BLaER1 treated with 17β-estradiol and CSF1 and Interleukin-3, amounts not matched to agents 10 nM and 100 nM (cell line): ENCODE data around the gene COX7A2.

Experiments used
- H3K27ac ChIP-seq, 11 experiments: shearing (Covaris generic); formaldehyde crosslinking; 2 replicates each; pipeline ENCODE4 v1.8.1; 2022
- H3K27me3 ChIP-seq, 11 experiments: shearing (Covaris generic); formaldehyde crosslinking; 2 replicates each; pipeline ENCODE4 v1.8.1; 2022
- H3K36me3 ChIP-seq, 11 experiments: shearing (Covaris generic); formaldehyde crosslinking; 2 replicates each; pipeline ENCODE4 v1.8.1; 2022
- H3K4me1 ChIP-seq, 10 experiments: shearing (Covaris generic); formaldehyde crosslinking; 2 replicates each; pipeline ENCODE4 v1.8.1; 2022
- H3K4me2 ChIP-seq, 11 experiments: shearing (Covaris generic); formaldehyde crosslinking; 2 replicates each; pipeline ENCODE4 v1.8.1; 2022
- H3K4me3 ChIP-seq, 10 experiments: shearing (Covaris generic); formaldehyde crosslinking; 2 replicates each; pipeline ENCODE4 v1.8.1; 2022
- H3K9ac ChIP-seq, 11 experiments: shearing (Covaris generic); formaldehyde crosslinking; 2 replicates each; pipeline ENCODE4 v1.8.1; 2022
- H3K9me3 ChIP-seq, 11 experiments: shearing (Covaris generic); formaldehyde crosslinking; replicated peaks in 1 of 11; 2 replicates each; pipeline ENCODE4 v1.8.1; 2022
- H4K20me1 ChIP-seq, 11 experiments: shearing (Covaris generic); formaldehyde crosslinking; 2 replicates each; pipeline ENCODE4 v1.8.1; 2022
- Cebpa-rat ChIP-seq, 11 experiments: shearing (Covaris generic); IDR thresholded peaks; 2 replicates each; pipeline ENCODE4 v1.8.1; 2022

Gene COX7A2

DNA sequence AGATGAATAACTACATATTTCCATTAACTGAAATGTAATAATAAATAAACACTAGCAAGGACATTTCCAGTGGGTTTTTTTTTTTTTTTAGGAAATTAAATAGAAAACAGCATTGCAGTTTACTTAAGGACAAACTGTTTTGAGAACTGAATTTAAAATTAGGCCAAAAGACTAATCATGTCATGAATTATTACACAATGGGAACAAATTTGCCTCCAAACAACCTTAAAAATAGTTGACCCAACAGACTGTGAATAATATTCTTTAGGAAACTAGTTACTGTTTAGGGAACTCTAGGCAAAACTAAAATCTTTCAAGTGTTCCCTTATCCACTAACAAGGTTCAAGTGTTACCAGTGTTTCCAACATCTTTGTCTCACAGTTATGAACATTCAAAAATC, 21.3 kb downstream of the COX7A2 start:
- H3K27ac ChIP-seq: no peak overlapping the region
- H3K4me3 ChIP-seq: no peak overlapping the region
- no peak for TF ChIP-seq Cebpa-rat (IDR thresholded peaks at IDR 0.05)
- no peaks in the 10 kb centered on the region for H4K20me1 ChIP-seq
- no peaks in the 10 kb centered on the region for H3K36me3 ChIP-seq
- H3K27me3 ChIP-seq: no peaks in the 10 kb centered on the region
- H3K9me3 ChIP-seq: no peaks in the 10 kb centered on the region
- H3K4me1 ChIP-seq: peaks cover 0 to 13% (median 0%) of the 10 kb centered on the region in 10 experiments; a peak in 6 of 20 replicates
- no peak overlapping the region for H3K4me2 ChIP-seq
- no peak overlapping the region for H3K9ac ChIP-seq

- no peaks in the 10 kb centered on the region for H3K36me3 ChIP-seq
- TF ChIP-seq Cebpa-rat (IDR thresholded peaks at IDR 0.05): no peak
- H3K4me3 ChIP-seq: no peak overlapping the region
- no peak overlapping the region for H3K9ac ChIP-seq
- H3K27me3 ChIP-seq: no peaks in the 10 kb centered on the region
- no peak overlapping the region for H3K4me2 ChIP-seq
- H3K27ac ChIP-seq: no peak overlapping the region
- H3K4me1 ChIP-seq: peaks cover 0 to 16% (median 0%) of the 10 kb centered on the region in 10 experiments; a peak in 6 of 20 replicates
- no peaks in the 10 kb centered on the region for H4K20me1 ChIP-seq
- H3K9me3 ChIP-seq: no peaks in the 10 kb centered on the region
Observed at GRCh38 chr6:75221116-75221515, 22.5 kb downstream of the COX7A2 start.

DNA sequence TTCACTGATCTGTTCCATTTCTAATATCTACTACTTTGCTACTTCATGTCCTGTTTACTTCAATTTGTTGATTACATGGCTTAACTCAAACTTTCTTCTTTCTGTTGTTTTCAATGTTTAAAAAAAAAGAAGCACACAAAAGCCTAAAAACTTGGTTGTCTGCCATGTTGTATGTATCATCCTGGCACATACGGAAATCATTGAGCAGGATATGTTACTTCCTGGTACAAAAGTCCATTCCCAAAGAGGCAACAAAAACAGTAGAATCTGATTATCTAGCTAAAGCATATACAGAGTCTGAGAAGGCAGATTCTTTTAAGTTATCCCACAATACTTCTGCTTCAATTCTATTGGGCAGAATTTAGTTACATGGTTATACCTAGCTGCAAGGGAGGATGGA, 23.2 kb downstream of the COX7A2 start:
- no peak overlapping the region for H3K27ac ChIP-seq
- H3K9me3 ChIP-seq: no peaks in the 10 kb centered on the region
- no peaks in the 10 kb centered on the region for H3K36me3 ChIP-seq
- H4K20me1 ChIP-seq: no peaks in the 10 kb centered on the region
- no peak overlapping the region for H3K9ac ChIP-seq
- H3K4me1 ChIP-seq: peaks cover 0 to 16% (median 0%) of the 10 kb centered on the region in 10 experiments; a peak in 6 of 20 replicates
- no peak overlapping the region for H3K4me3 ChIP-seq
- no peaks in the 10 kb centered on the region for H3K27me3 ChIP-seq
- H3K4me2 ChIP-seq: no peak overlapping the region
- TF ChIP-seq Cebpa-rat (IDR thresholded peaks at IDR 0.05): no peak

- Histone ChIP-seq H4K20me1 (no peaks in the 10 kb centered on the region), H3K27ac (no peak overlapping the region), H3K36me3 (no peaks in the 10 kb centered on the region), H3K9ac (no peak overlapping the region), H3K4me2 (no peak overlapping the region), H3K4me1 (peaks cover 0 to 16% (median 0%) of the 10 kb centered on the region in 10 experiments; a peak in 6 of 20 replicates), H3K9me3 (no peaks in the 10 kb centered on the region), H3K27me3 (no peaks in the 10 kb centered on the region), H3K4me3 (no peak overlapping the region)
- TF ChIP-seq Cebpa-rat (IDR thresholded peaks at IDR 0.05): no peak
Observed at GRCh38 chr6:75219263-75219662, 24.3 kb downstream of the COX7A2 start.

DNA sequence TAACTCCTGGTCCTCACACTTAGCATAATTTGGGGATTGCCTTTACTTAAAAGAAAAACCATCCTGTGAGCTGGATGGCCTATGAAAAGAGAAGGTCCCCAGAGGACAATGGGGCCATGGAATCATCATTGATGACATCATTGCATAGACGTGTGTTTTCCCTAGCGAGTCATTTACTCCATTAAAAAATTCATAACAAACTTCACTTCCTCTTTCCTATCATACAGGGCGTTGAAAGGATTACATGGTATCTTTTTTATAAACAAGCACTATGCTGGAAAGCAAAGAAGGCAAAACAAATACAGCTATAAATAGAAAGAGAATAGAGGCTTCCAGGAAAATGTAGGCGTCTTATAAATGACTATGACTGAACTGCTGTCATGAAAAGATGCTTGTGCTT, 26.4 kb downstream of the COX7A2 start:
- Histone ChIP-seq H3K9me3 (no peaks in the 10 kb centered on the region), H3K4me3 (no peak overlapping the region), H3K27ac (peak overlapping the region in 2 of 11 experiments; percentile 37 to 52; a peak in 3 of 22 replicates), H3K36me3 (no peaks in the 10 kb centered on the region), H4K20me1 (no peaks in the 10 kb centered on the region), H3K9ac (no peak overlapping the region), H3K27me3 (no peaks in the 10 kb centered on the region), H3K4me1 (peaks cover 0 to 25% (median 7%) of the 10 kb centered on the region in 10 experiments; a peak in 13 of 20 replicates), H3K4me2 (peak overlapping the region in 2 of 11 experiments; percentile 51 to 53; a peak in 3 of 22 replicates)
- no peak for TF ChIP-seq Cebpa-rat (IDR thresholded peaks at IDR 0.05)

- no peaks in the 10 kb centered on the region for H4K20me1 ChIP-seq
- no peak overlapping the region for H3K9ac ChIP-seq
- H3K27ac ChIP-seq: no peak overlapping the region
- no peaks in the 10 kb centered on the region for H3K9me3 ChIP-seq
- H3K4me3 ChIP-seq: no peak overlapping the region
- no peak for TF ChIP-seq Cebpa-rat (IDR thresholded peaks at IDR 0.05)
- H3K4me2 ChIP-seq: no peak overlapping the region
- peaks cover 0 to 28% (median 11%) of the 10 kb centered on the region in 10 experiments; a peak in 14 of 20 replicates for H3K4me1 ChIP-seq
- no peaks in the 10 kb centered on the region for H3K36me3 ChIP-seq
- H3K27me3 ChIP-seq: no peaks in the 10 kb centered on the region
Observed at GRCh38 chr6:75215291-75215690, 28.3 kb downstream of the COX7A2 start.

GRCh38 chr6:75213732-75214131, 29.9 kb downstream of the COX7A2 start:
- peaks cover under 1 to 2% (median 1%) of the 10 kb centered on the region in 11 experiments; a peak in 17 of 22 replicates for H3K27me3 ChIP-seq
- no peaks in the 10 kb centered on the region for H3K36me3 ChIP-seq
- no peak overlapping the region for H3K4me2 ChIP-seq
- H3K4me3 ChIP-seq: no peak overlapping the region
- peaks cover under 1 to 28% (median 11%) of the 10 kb centered on the region in 10 experiments; a peak in 19 of 20 replicates for H3K4me1 ChIP-seq
- H3K9me3 ChIP-seq: no peaks in the 10 kb centered on the region
- H4K20me1 ChIP-seq: no peaks in the 10 kb centered on the region
- H3K27ac ChIP-seq: no peak overlapping the region
- TF ChIP-seq Cebpa-rat (IDR thresholded peaks at IDR 0.05): no peak
- no peak overlapping the region for H3K9ac ChIP-seq

DNA sequence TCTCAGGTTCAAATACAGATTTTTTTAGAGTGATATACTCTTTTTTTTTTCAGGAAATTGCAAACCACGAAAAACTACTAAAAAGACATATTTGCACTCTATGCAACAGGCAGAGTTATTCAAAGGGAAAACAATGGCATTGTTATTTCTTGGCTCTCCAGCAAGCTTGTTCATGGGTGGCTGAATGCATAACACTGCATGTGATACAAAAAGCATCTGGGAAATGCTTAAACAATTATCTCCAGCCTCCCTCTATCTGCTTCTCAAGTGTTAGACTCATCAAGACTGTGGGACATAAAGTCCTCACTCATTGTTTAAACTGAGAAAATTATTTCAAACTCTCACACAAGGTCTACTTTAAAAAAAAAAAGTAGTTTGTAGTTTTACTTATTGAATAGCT, 30.5 kb downstream of the COX7A2 start:
- no peak overlapping the region for H3K4me3 ChIP-seq
- H4K20me1 ChIP-seq: no peaks in the 10 kb centered on the region
- no peak overlapping the region for H3K27ac ChIP-seq
- peaks cover 6 to 8% (median 8%) of the 10 kb centered on the region in 11 experiments for H3K27me3 ChIP-seq
- H3K9ac ChIP-seq: no peak overlapping the region
- peaks cover 6 to 31% (median 18%) of the 10 kb centered on the region in 10 experiments for H3K4me1 ChIP-seq
- no peaks in the 10 kb centered on the region for H3K36me3 ChIP-seq
- TF ChIP-seq Cebpa-rat (IDR thresholded peaks at IDR 0.05): no peak
- no peak overlapping the region; a peak in 1 of 22 replicates for H3K4me2 ChIP-seq
- H3K9me3 ChIP-seq: no peaks in the 10 kb centered on the region

DNA sequence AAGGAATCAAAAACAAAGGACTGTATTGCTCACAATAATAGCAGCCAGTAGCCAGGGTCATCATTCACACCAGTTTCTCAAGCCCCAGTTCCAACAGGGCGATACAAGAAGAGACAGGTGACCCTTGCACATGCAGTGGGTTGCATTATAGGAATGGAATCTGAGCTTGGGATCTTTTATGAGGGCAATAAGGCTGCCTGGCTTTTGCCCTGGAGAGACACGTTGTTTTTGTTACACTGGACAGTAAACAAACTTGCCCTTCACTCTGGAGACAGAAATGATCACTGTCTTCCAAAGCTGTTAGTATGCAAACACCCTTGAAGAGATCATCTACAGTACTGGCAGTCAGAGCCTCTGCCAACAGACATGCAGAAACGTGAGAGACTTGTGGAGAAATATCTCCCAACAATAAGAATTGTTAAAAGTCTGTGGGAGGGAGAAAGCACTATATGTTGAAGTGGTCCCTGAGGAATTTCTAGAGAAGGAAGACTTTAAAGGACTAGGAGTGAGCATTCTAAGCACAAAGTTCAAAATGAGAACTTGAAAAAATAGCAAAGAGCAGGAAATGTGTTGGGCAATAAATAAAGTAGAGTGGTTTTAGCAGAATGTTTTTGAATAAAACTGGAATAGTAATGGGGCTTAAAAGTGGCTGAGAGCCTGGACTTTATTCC, 31.5 kb downstream of the COX7A2 start:
- Histone ChIP-seq H3K4me1 (peaks cover 11 to 23% (median 20%) of the 10 kb centered on the region in 10 experiments), H3K9me3 (peaks cover 5 to 9% (median 8%) of the 10 kb centered on the region in 11 experiments), H4K20me1 (0 out of 22 replicates have a peak, but pooled peaks cover 0 to 4% (median 0%) of the 10 kb centered on the region in 11 experiments), H3K9ac (no peak overlapping the region), H3K4me3 (no peak overlapping the region), H3K4me2 (peak overlapping the region in 9 of 11 experiments; percentile 5 to 51 (median 26); a peak in 12 of 22 replicates), H3K27ac (no peak overlapping the region), H3K36me3 (no peaks in the 10 kb centered on the region), H3K27me3 (peaks cover 17 to 18% (median 18%) of the 10 kb centered on the region in 11 experiments)
- TF ChIP-seq Cebpa-rat (IDR thresholded peaks at IDR 0.05): no peak
